SU-DHL-6 (cell line): ENCODE results near the gene RPS6KC1.

Experiments used
- H2AFZ ChIP-seq: fragments of 200-600 bp; sonication (generic); 2 replicates; pipeline ENCODE4 v1.6.1; 2014; ENCODE audit warnings: low read depth, mild to moderate bottlenecking, moderate library complexity, mixed read lengths, antibody characterized with exemption, low read length; ENCODE audit not compliant: severe bottlenecking
- H3F3A ChIP-seq: fragments of 200-600 bp; shearing (Covaris generic); 2 replicates; pipeline ENCODE4 v1.6.0; 2016; ENCODE audit warnings: antibody characterized with exemption, mild to moderate bottlenecking; ENCODE audit not compliant: insufficient read depth
- H3K27ac ChIP-seq: fragments of 200-600 bp; sonication (generic); 2 replicates; pipeline ENCODE4 v1.5.1; 2016; ENCODE audit warnings: low read depth, mild to moderate bottlenecking, low read length, moderate library complexity, mixed read lengths
- H3K27me3 ChIP-seq: fragments of 200-600 bp; sonication (generic), shearing (Covaris generic); 2 replicates; pipeline ENCODE4 v1.6.0; 2014; ENCODE audit warnings: mild to moderate bottlenecking, low read length
- H3K36me3 ChIP-seq: fragments of 200-600 bp; sonication (generic); 2 replicates; pipeline ENCODE4 v1.6.1; 2014; ENCODE audit warnings: mild to moderate bottlenecking, low read length, mixed read lengths
- H3K4me2 ChIP-seq: fragments of 300-600, 200-600 bp; shearing (Covaris generic), sonication (generic); 2 replicates; pipeline ENCODE4 v1.6.0; 2014; ENCODE audit warnings: low read length, low read depth, mild to moderate bottlenecking; ENCODE audit not compliant: poor library complexity, severe bottlenecking
- H3K4me3 ChIP-seq: fragments of 200-600 bp; sonication (generic); 2 replicates; pipeline ENCODE4 v1.5.1; 2014; ENCODE audit warnings: antibody characterized with exemption, low read length, mild to moderate bottlenecking, mixed read lengths; ENCODE audit not compliant: insufficient read depth, poor library complexity, severe bottlenecking
- H3K79me2 ChIP-seq: fragments of 200-600 bp; sonication (generic); 2 replicates; pipeline ENCODE4 v1.6.1; 2014; ENCODE audit warnings: mild to moderate bottlenecking, low read length, moderate library complexity; ENCODE audit not compliant: insufficient read depth
- H3K9ac ChIP-seq: fragments of 200-600 bp; sonication (generic); 2 replicates; pipeline ENCODE4 v1.7.0; 2014; ENCODE audit warnings: mild to moderate bottlenecking, low read length
- H3K9me2 ChIP-seq: fragments of 200-600 bp; sonication (generic); replicated peaks from 2 replicates; pipeline ENCODE4 v1.6.1; 2014; ENCODE audit warnings: low read length; ENCODE audit not compliant: insufficient read depth
- H3K9me3 ChIP-seq: fragments of 200-600 bp; sonication (generic); 2 replicates; pipeline ENCODE4 v1.6.1; 2014; ENCODE audit warnings: low read length, mixed read lengths; ENCODE audit not compliant: insufficient read depth
- H4K20me1 ChIP-seq: fragments of 200-600 bp; sonication (generic); 2 replicates; pipeline ENCODE4 v1.6.1; 2014; ENCODE audit warnings: low read depth, mild to moderate bottlenecking, antibody characterized with exemption, low read length, moderate library complexity, mixed read lengths
- CTCF ChIP-seq: fragments of 200-600 bp; sonication (generic); IDR thresholded peaks from one replicate; pipeline ENCODE4 v1.5.1; 2017; ENCODE audit warnings: antibody characterized with exemption, mild to moderate bottlenecking, low read length, moderate library complexity; ENCODE audit not compliant: insufficient read depth, poor library complexity, severe bottlenecking
- EZH2phosphoT487 ChIP-seq: fragments of 200-600 bp; sonication (generic), shearing (Covaris generic); conservative IDR thresholded peaks from 2 replicates; pipeline ENCODE4 v1.6.1; 2018; ENCODE audit warnings: mild to moderate bottlenecking, antibody characterized with exemption, low read length, moderate library complexity, mixed read lengths

RPS6KC1 gene

GRCh38 chr1:213287987-213288386 is 236.9 kb downstream of the RPS6KC1 start:
- no peaks in the 10 kb centered on the region for H4K20me1 ChIP-seq

GRCh38 chr1:213291526-213291925 is 240.5 kb downstream of the RPS6KC1 start:
- H3K9me3 ChIP-seq: no peaks in the 10 kb centered on the region
- no peak overlapping the region for H3K4me3 ChIP-seq
- no peaks in the 10 kb centered on the region for H3K9me2 ChIP-seq
- H3K27me3 ChIP-seq: no peaks in the 10 kb centered on the region
- H3F3A ChIP-seq: no peaks in the 10 kb centered on the region
- H3K79me2 ChIP-seq: no peaks in the 10 kb centered on the region
- TF ChIP-seq CTCF (no peak), EZH2phosphoT487 (no peak)
- no peaks in the 10 kb centered on the region for H3K36me3 ChIP-seq
- no peak overlapping the region for H2AFZ ChIP-seq
- no peaks in the 10 kb centered on the region for H4K20me1 ChIP-seq
- no peak overlapping the region for H3K9ac ChIP-seq
- H3K4me2 ChIP-seq: no peak overlapping the region
- no peak overlapping the region for H3K27ac ChIP-seq

More at GRCh38 chr1:213287987-213288386, 236.9 kb downstream of the RPS6KC1 start:
- Histone ChIP-seq H3K79me2 (no peaks in the 10 kb centered on the region), H3K27me3 (no peaks in the 10 kb centered on the region), H3K27ac (no peak overlapping the region), H3K9me2 (no peaks in the 10 kb centered on the region), H2AFZ (no peak overlapping the region), H3K4me3 (no peak overlapping the region), H3K9me3 (no peaks in the 10 kb centered on the region), H3K36me3 (no peaks in the 10 kb centered on the region), H3F3A (no peaks in the 10 kb centered on the region), H3K4me2 (no peak overlapping the region), H3K9ac (no peak overlapping the region)
- no peak for TF ChIP-seq EZH2phosphoT487
- no peak for TF ChIP-seq CTCF

- Histone ChIP-seq H3K27ac (no peak overlapping the region), H3K79me2 (no peaks in the 10 kb centered on the region), H3K9ac (no peak overlapping the region), H3K27me3 (no peaks in the 10 kb centered on the region), H3K4me2 (no peak overlapping the region), H3F3A (no peaks in the 10 kb centered on the region), H4K20me1 (no peaks in the 10 kb centered on the region), H3K36me3 (no peaks in the 10 kb centered on the region), H2AFZ (no peak overlapping the region), H3K9me2 (no peaks in the 10 kb centered on the region), H3K4me3 (no peak overlapping the region), H3K9me3 (no peaks in the 10 kb centered on the region)
- TF ChIP-seq CTCF: no peak
- TF ChIP-seq EZH2phosphoT487: no peak
These were observed 241.6 kb downstream of the RPS6KC1 start for GRCh38 chr1:213292614-213293013.
